Glutamatergic neuron (in vitro differentiated cells): ENCODE data around the gene KRTAP5-3. TPM values are rescaled to one million over a fixed set of nuclear protein-coding genes. Genes with fewer than 3 reads are reported as not detected.
"Not testable (repeated sequence)": the region's sequence is repeated elsewhere in the genome, so short reads cannot be mapped to it uniquely, and the experiment has no call there.

Experiments used
- DNase-seq: peaks from one replicate; pipeline ENCODE4 v3.0.0; 2022
- H3K27ac Mint-ChIP-seq: one replicate; pipeline ENCODE4 v1.8.0; 2020; ENCODE audit warnings: mild to moderate bottlenecking, mixed read lengths, inconsistent platforms; ENCODE audit not compliant: unreplicated experiment
- H3K27me3 Mint-ChIP-seq: one replicate; pipeline ENCODE4 v1.8.0; 2020; ENCODE audit warnings: mild to moderate bottlenecking, moderate library complexity, mixed read lengths, inconsistent platforms; ENCODE audit not compliant: unreplicated experiment
- H3K36me3 Mint-ChIP-seq: one replicate; pipeline ENCODE4 v1.8.0; 2020; ENCODE audit warnings: mild to moderate bottlenecking, mixed read lengths, inconsistent platforms; ENCODE audit not compliant: unreplicated experiment
- H3K4me1 Mint-ChIP-seq: one replicate; pipeline ENCODE4 v1.8.0; 2020; ENCODE audit warnings: mild to moderate bottlenecking, low read depth, mixed read lengths, inconsistent platforms; ENCODE audit not compliant: unreplicated experiment
- H3K4me3 Mint-ChIP-seq: one replicate; pipeline ENCODE4 v1.8.0; 2020; ENCODE audit warnings: mild to moderate bottlenecking, mixed read lengths, inconsistent platforms; ENCODE audit not compliant: unreplicated experiment
- H3K9me3 Mint-ChIP-seq: one replicate; pipeline ENCODE4 v1.8.0; 2020; ENCODE audit warnings: mild to moderate bottlenecking, moderate library complexity, mixed read lengths, inconsistent platforms; ENCODE audit not compliant: unreplicated experiment
- total RNA-seq: library from RNA; stranded (reverse); fragmentation: NEBNext Ultra II Directional; extraction: Animal tissue kit (Norgen Biotek cat#: 25700); gene quantifications from one replicate; pipeline ENCODE4 v1.2.1, GENCODE V29; 2021; ENCODE audit not compliant: unreplicated experiment
- TF ChIP-seq, protein P1 (sequence below): fragments of 200-600 bp; sonication (generic); IDR thresholded peaks from one replicate; pipeline ENCODE4 v1.5.0; 2021; ENCODE audit not compliant: partially characterized antibody, unreplicated experiment

KRTAP5-3 gene
- total RNA-seq, 1 donor from 2014 or later: not detected

DNA sequence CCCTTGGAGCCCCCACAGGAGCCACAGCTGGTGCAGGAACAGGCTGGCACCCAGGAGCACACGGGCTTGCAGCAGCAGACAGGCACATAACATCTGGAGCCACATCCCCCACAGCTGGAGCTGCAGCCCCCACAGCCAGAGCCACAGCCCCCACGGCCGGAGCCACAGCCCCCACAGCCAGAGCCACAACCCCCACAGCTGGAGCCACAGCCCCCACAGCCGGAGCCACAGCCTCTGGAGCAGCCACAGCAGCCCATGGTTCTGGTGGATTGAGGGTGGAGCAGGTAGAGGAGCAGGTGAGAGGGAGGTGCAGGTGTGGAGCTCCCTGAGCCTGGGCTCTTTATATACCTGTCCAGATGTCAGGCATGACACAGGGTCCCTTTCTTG, 10.3 kb downstream of the KRTAP5-3 start, which contains the start of gene KRTAP5-2:
Gene KRTAP5-2 (minus strand): TSS at position 301 of the 387 bp plus-strand sequence. CDS start 44 bp downstream, at position 257.
- H3K36me3 Mint-ChIP-seq: peaks cover 14% of the 10 kb centered on the region
- no peaks in the 10 kb centered on the region for H3K4me1 Mint-ChIP-seq
- TF ChIP-seq, protein P1, sequence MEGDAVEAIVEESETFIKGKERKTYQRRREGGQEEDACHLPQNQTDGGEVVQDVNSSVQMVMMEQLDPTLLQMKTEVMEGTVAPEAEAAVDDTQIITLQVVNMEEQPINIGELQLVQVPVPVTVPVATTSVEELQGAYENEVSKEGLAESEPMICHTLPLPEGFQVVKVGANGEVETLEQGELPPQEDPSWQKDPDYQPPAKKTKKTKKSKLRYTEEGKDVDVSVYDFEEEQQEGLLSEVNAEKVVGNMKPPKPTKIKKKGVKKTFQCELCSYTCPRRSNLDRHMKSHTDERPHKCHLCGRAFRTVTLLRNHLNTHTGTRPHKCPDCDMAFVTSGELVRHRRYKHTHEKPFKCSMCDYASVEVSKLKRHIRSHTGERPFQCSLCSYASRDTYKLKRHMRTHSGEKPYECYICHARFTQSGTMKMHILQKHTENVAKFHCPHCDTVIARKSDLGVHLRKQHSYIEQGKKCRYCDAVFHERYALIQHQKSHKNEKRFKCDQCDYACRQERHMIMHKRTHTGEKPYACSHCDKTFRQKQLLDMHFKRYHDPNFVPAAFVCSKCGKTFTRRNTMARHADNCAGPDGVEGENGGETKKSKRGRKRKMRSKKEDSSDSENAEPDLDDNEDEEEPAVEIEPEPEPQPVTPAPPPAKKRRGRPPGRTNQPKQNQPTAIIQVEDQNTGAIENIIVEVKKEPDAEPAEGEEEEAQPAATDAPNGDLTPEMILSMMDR: no peak
- H3K9me3 Mint-ChIP-seq: peaks cover 12% of the 10 kb centered on the region
- H3K27me3 Mint-ChIP-seq: peaks cover 9% of the 10 kb centered on the region
- DNase-seq: no peak
- no peak within 1 kb of the TSS for H3K27ac Mint-ChIP-seq
- no peak within 1 kb of the TSS for H3K4me3 Mint-ChIP-seq

DNA sequence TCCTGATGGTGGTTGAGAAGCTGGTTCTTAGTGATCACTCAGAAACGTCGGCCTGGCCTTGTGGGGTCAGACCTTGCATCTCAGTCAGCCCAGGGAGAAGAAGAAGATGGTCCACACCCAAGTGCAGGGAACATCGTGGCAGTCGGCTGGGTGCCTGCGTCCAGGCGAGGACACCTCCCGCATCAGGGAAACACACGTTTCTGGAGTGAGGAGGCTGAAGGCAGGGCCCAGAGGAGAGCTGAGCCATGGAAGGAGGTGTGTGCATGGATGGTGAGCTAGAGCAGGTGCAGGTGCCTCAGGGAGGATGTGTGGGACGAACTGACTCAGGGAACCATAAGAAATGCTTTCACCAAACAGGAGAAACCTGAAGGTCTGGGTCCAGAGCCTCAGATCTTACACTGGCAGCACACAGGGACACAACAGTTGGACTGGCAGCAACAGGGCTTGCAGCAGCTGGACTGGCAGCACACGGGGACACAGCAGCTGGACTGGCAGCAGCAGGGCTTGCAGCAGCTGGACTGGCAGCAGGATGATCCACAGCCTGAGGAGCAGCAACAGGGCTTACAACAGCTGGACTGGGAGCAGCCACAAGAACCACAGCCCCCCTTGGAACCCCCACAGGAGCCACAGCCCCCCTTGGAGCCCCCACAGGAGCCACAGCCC, 10.8 kb downstream of the KRTAP5-3 start:
- H3K4me1 Mint-ChIP-seq: no peaks in the 10 kb centered on the region
- peaks cover 14% of the 10 kb centered on the region for H3K36me3 Mint-ChIP-seq
- no peak for DNase-seq
- H3K4me3 Mint-ChIP-seq: no peak overlapping the region
- H3K27ac Mint-ChIP-seq: no peak overlapping the region
- peaks cover 9% of the 10 kb centered on the region for H3K27me3 Mint-ChIP-seq
- TF ChIP-seq, protein P1: no peak
- H3K9me3 Mint-ChIP-seq: peaks cover 11% of the 10 kb centered on the region

DNA sequence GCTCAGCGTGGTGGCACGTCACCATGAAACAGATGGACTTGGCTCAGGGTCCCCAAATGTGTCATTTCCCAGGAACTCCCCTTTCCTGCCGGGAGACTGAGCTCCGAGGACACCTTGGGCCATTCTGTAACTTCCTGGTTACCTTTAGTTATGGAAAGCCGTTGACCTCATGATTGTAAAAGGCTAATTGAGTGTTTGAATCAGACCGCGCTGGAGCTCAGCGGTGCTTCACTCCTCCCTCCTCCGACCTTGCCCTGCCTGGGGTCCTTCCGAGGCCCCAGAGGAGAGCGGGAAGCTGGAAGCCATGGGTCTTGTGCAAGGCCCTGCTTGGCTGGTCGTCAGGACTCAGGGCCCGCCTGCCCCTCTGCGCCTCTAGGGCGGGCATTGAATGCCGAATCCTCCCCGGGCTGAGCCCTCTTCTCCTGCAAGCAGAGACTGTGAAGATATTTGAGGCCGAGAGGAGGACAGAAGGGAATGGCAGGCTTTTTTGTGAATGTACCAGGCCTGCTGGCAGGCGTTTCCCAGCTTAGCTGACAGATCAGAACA, 11.6 kb downstream of the KRTAP5-3 start:
- not testable (repeated sequence) for H3K27me3 Mint-ChIP-seq, H3K4me3 Mint-ChIP-seq
- H3K27ac Mint-ChIP-seq: peak overlapping the region; percentile 7

GRCh38 chr11:1595994-1596575, 12.2 kb downstream of the KRTAP5-3 start:
- Mint-ChIP-seq H3K27ac (peak overlapping the region; percentile 7), H3K36me3 (peaks cover 14% of the 10 kb centered on the region)
- H3K4me1 Mint-ChIP-seq, H3K4me3 Mint-ChIP-seq, H3K27me3 Mint-ChIP-seq, DNase-seq, H3K9me3 Mint-ChIP-seq: not testable (repeated sequence)

More for the DNA sequence above, 11.6 kb downstream of the KRTAP5-3 start:
- not testable (repeated sequence) for H3K4me1 Mint-ChIP-seq, H3K9me3 Mint-ChIP-seq, DNase-seq
- H3K36me3 Mint-ChIP-seq: peaks cover 14% of the 10 kb centered on the region

DNA sequence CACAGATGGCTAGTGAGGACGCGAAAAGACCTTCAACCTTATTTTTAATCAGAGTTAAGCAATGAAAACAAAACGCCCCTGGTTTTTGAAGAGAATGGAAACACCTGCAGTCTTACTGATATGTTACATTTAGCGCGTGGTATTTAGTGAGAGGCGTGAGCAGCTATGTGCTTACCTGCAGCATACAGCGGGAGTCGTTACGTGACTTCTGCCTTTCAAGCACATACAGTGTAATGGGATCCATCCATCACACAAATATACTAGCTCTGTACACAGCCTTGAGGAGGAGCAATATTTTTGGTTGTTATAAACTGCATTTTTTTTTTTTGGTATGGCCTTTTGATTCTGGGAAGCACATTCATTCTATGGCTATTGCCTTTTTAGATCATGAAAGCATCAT, 15.6 kb downstream of the KRTAP5-3 start:
- Mint-ChIP-seq H3K27ac (no peak overlapping the region), H3K4me1 (peaks cover 9% of the 10 kb centered on the region), H3K9me3 (peaks cover 2% of the 10 kb centered on the region), H3K4me3 (no peak overlapping the region), H3K36me3 (peaks cover 11% of the 10 kb centered on the region), H3K27me3 (peaks cover 7% of the 10 kb centered on the region)
- TF ChIP-seq, protein P1: no peak
- no peak for DNase-seq

GRCh38 chr11:1589996-1590395, 18.3 kb downstream of the KRTAP5-3 start:
- Mint-ChIP-seq H3K4me3 (no peak overlapping the region), H3K4me1 (peaks cover 13% of the 10 kb centered on the region), H3K27ac (no peak overlapping the region), H3K36me3 (peaks cover 4% of the 10 kb centered on the region), H3K9me3 (no peaks in the 10 kb centered on the region), H3K27me3 (peaks cover 3% of the 10 kb centered on the region)
- no peak for DNase-seq
- TF ChIP-seq, protein P1: no peak

GRCh38 chr11:1589191-1589963, 18.9 kb downstream of the KRTAP5-3 start:
- not testable (repeated sequence) for DNase-seq, H3K9me3 Mint-ChIP-seq, H3K27ac Mint-ChIP-seq, H3K27me3 Mint-ChIP-seq, H3K36me3 Mint-ChIP-seq
- Mint-ChIP-seq H3K4me3 (peak overlapping the region; percentile 50), H3K4me1 (peaks cover 13% of the 10 kb centered on the region)
